ENCODE results near the gene RPL22L1. TPM values are rescaled to one million over a fixed set of nuclear protein-coding genes. Genes with fewer than 3 reads are reported as not detected.

RPL22L1 gene
- total and polyA plus RNA-seq, 2 donors (not counting 1 experiment from before 2014, with no cell fraction given), result 46.1 to 147 TPM

DNA sequence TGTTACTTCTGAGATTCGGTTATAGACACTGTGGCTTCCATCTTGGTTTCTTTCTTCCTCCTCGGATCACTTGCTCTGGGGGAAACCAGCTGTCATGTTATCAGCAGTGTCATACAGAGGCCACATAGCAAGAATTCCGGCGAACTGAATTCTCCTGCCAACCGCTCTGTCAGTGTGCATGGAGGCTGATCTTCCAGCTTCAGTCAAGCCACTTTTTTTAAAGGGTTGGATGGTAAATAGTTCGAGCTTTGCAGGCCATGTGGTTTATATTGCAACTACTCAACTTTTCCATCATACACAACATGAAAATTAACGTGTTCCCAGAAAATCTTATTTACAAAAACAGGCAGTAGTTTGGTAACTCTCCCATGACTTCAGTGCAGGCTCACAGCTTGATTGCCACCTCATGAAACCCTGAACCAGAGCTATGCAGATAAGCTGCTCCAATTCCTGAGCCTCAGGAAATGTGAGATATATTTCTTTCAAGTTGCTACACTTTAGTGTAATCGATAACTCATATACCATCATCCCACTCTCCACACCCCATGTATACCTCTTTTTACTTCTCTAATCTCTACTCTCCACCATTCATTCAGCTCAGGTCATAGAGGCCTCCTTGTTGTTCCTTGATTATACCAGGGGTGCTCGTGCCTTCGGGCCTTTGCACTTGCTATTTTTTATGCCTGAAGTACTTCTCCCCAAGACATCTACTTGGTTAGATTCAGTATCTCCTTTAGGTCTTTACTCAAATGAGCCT lies 7.2 kb downstream of the RPL22L1 start:
- DNase-seq, result no peak
- Histone ChIP-seq H3K9ac (ENCODE audit: low read length) (no peak overlapping the region), H3K4me1 (ENCODE audit: control insufficient read depth in 2 of 2, insufficient read depth in 2 of 2, low read length in 2 of 2) (peaks cover 13 to 14% of the 10 kb centered on the region in 2 donors), H3K27me3 (replicated peaks in 1 of 4; ENCODE audit: control extremely low read depth in 1 of 4, control insufficient read depth in 3 of 4, insufficient read depth in 4 of 4, low read length in 3 of 4) (no peaks in the 10 kb centered on the region), H2AFZ (ENCODE audit: insufficient read depth, low read depth, low read length, poor library complexity, severe bottlenecking) (no peak overlapping the region), H3K4me3 (ENCODE audit: control extremely low read depth in 1 of 5, extremely low read depth in 1 of 5, insufficient read depth in 1 of 5, low read depth in 2 of 5, low read length in 4 of 5) (no peak overlapping the region), H3K36me3 (replicated peaks in 1 of 2; ENCODE audit: control extremely low read depth in 1 of 2, control insufficient read depth in 1 of 2, extremely low read depth in 1 of 2, insufficient read depth in 2 of 2, low read length in 1 of 2) (peaks cover 13 to 32% of the 10 kb centered on the region in 2 experiments), H3K9me3 (ENCODE audit: control extremely low read depth in 1 of 3, control insufficient read depth in 2 of 3, insufficient read depth in 1 of 3, low read length in 2 of 3) (no peaks in the 10 kb centered on the region), H3K27ac (ENCODE audit: low read length in 2 of 2) (no peak overlapping the region), H3K79me2 (ENCODE audit: control insufficient read depth, insufficient read depth, low read length) (no peaks in the 10 kb centered on the region), H3K4me2 (replicated peaks; ENCODE audit: low read depth, low read length, poor library complexity, severe bottlenecking) (no peak overlapping the region), H4K20me1 (ENCODE audit: control insufficient read depth, insufficient read depth, low read length, poor library complexity, severe bottlenecking) (peaks cover 14% of the 10 kb centered on the region)
- intact Hi-C loops (cut with micrococcal nuclease), result no loop called here
- ChIA-PET POLR2A (no interaction called here), CTCF (no interaction called here)
- no peak for TF ChIP-seq CTCF (IDR thresholded peaks at IDR 0.05)
- no peak for TF ChIP-seq EZH2 (IDR thresholded peaks at IDR 0.05; ENCODE audit: borderline replicate concordance, insufficient read depth, low read depth, low read length, poor library complexity, severe bottlenecking)
- 98% methylated on average over 7 of the region's 10 CpGs for WGBS (ENCODE audit: insufficient coverage)
- Mint-ChIP-seq H3K27me3 (no peaks in the 10 kb centered on the region), H3K27ac (no peak overlapping the region), H3K4me1 (peaks cover 12% of the 10 kb centered on the region), H3K4me3 (no peak overlapping the region), H3K9me3 (ENCODE audit: insufficient read depth) (no peaks in the 10 kb centered on the region)
- ATAC-seq (ENCODE audit: low read depth), result no peak

- ChIA-PET POLR2A (no interaction called here), CTCF (interaction anchor here (0.7 to 1.3 kb wide), 2 partner anchors 9 to 46 kb away, joined by 3 read pairs; no protein-coding TSS in a partner anchor)
- Mint-ChIP-seq H3K4me3 (no peak overlapping the region), H3K27me3 (peaks cover 3% of the 10 kb centered on the region), H3K27ac (no peak overlapping the region), H3K9me3 (ENCODE audit: insufficient read depth) (no peaks in the 10 kb centered on the region), H3K4me1 (no peaks in the 10 kb centered on the region)
- Histone ChIP-seq H3K9ac (ENCODE audit: low read length) (no peak overlapping the region), H2AFZ (ENCODE audit: insufficient read depth, low read depth, low read length, poor library complexity, severe bottlenecking) (no peak overlapping the region), H3K9me3 (ENCODE audit: control extremely low read depth in 1 of 3, control insufficient read depth in 2 of 3, insufficient read depth in 1 of 3, low read length in 2 of 3) (no peaks in the 10 kb centered on the region), H3K36me3 (replicated peaks in 1 of 2; ENCODE audit: control extremely low read depth in 1 of 2, control insufficient read depth in 1 of 2, extremely low read depth in 1 of 2, insufficient read depth in 2 of 2, low read length in 1 of 2) (no peaks in the 10 kb centered on the region), H3K27ac (ENCODE audit: low read length in 2 of 2) (no peak overlapping the region), H3K4me3 (ENCODE audit: control extremely low read depth in 1 of 5, extremely low read depth in 1 of 5, insufficient read depth in 1 of 5, low read depth in 2 of 5, low read length in 4 of 5) (no peak overlapping the region), H3K4me1 (ENCODE audit: control insufficient read depth in 2 of 2, insufficient read depth in 2 of 2, low read length in 2 of 2) (no peaks in the 10 kb centered on the region), H3K27me3 (replicated peaks in 1 of 4; ENCODE audit: control extremely low read depth in 1 of 4, control insufficient read depth in 3 of 4, insufficient read depth in 4 of 4, low read length in 3 of 4) (no peaks in the 10 kb centered on the region), H3K79me2 (ENCODE audit: control insufficient read depth, insufficient read depth, low read length) (no peaks in the 10 kb centered on the region), H4K20me1 (ENCODE audit: control insufficient read depth, insufficient read depth, low read length, poor library complexity, severe bottlenecking) (no peaks in the 10 kb centered on the region), H3K4me2 (replicated peaks; ENCODE audit: low read depth, low read length, poor library complexity, severe bottlenecking) (no peak overlapping the region)
- no peak for ATAC-seq (ENCODE audit: low read depth)
- intact Hi-C loops (cut with micrococcal nuclease), result no loop called here
- TF ChIP-seq EZH2 (IDR thresholded peaks at IDR 0.05; ENCODE audit: borderline replicate concordance, insufficient read depth, low read depth, low read length, poor library complexity, severe bottlenecking) (no peak), CTCF (IDR thresholded peaks at IDR 0.05) (no peak)
- DNase-seq, result no peak
- WGBS (ENCODE audit: insufficient coverage), result no CpG with 5 or more reads among the region's 5 CpGs
Observed at GRCh38 chr3:170858599-170858998, 11.4 kb downstream of the RPL22L1 start.
